SK-N-SH (cell line): ENCODE data around the gene CAP2. TPM values are rescaled to one million over a fixed set of nuclear protein-coding genes. Genes with fewer than 3 reads are reported as not detected.
A peak's percentile ranks its signal among the peaks of the same experiment; 100 is the strongest.
"Not testable (repeated sequence)": the region's sequence is repeated elsewhere in the genome, so short reads cannot be mapped to it uniquely, and the experiment has no call there.

ENCODE experiments used
- CTCF ChIA-PET: fragments of 300-600, 350-600 bp; formaldehyde crosslinking; extraction: SDS; loops from one replicate; lab custom pipeline; 2021; lab: Yijun Ruan, JAX
- POLR2A ChIA-PET: fragments of 350-600 bp; sonication (Branson Sonifier 250); formaldehyde crosslinking; extraction: SDS; loops from one replicate; lab custom pipeline; 2020; ENCODE audit warnings: antibody characterized with exemption, inconsistent platforms; lab: Yijun Ruan, JAX
- DNase-seq: peaks from one replicate; pipeline ENCODE4 v3.0.0; 2012
- H2AFZ ChIP-seq: fragments of 200-600 bp; sonication (generic); 2 replicates; pipeline ENCODE4 v1.8.1; 2016; ENCODE audit warnings: antibody characterized with exemption, mild to moderate bottlenecking, low read depth
- H3F3A ChIP-seq: fragments of 200-600 bp; sonication (generic); replicated peaks from 2 replicates; pipeline ENCODE3; 2016; ENCODE audit warnings: antibody characterized with exemption, mild to moderate bottlenecking; ENCODE audit not compliant: insufficient read depth
- H3K27ac ChIP-seq, 2 experiments: fragments of 200-500 bp in 1 of 2; fragments of 200-600 bp in 1 of 2; sonication (Bioruptor generic) in 1 of 2; sonication (generic), shearing (Covaris generic) in 1 of 2; 2 replicates each; pipeline versions ENCODE4 v1.5.1 to v1.6.1; 2014 to 2016; ENCODE audit warnings: low read depth in 2 of 2, inconsistent platforms in 1 of 2, low read length in 1 of 2, mild to moderate bottlenecking in 1 of 2, mixed read lengths in 1 of 2
- H3K27me3 ChIP-seq: fragments of 200-600 bp; sonication (generic), shearing (Covaris generic); 2 replicates; pipeline ENCODE4 v1.6.1; 2016; ENCODE audit warnings: mixed run types; ENCODE audit not compliant: insufficient read depth
- H3K36me3 ChIP-seq, 2 experiments: fragments of 200-500 bp in 1 of 2; fragments of 200-600 bp in 1 of 2; sonication (Bioruptor generic) in 1 of 2; sonication (generic) in 1 of 2; replicated peaks in 1 of 2; 2 replicates each; pipeline versions ENCODE3 to v1.5.1; 2014 to 2016; ENCODE audit warnings: low read length in 1 of 2, mild to moderate bottlenecking in 1 of 2; ENCODE audit not compliant: insufficient read depth in 2 of 2, control insufficient read depth in 1 of 2
- H3K4me1 ChIP-seq, 2 experiments: fragments of 200-500 bp in 1 of 2; fragments of 200-600 bp in 1 of 2; sonication (Bioruptor generic) in 1 of 2; sonication (generic), shearing (Covaris generic) in 1 of 2; 2 replicates each; pipeline versions ENCODE4 v1.5.1 to v1.6.1; 2014 to 2016; ENCODE audit warnings: low read depth in 1 of 2, low read length in 1 of 2, mixed run types in 1 of 2; ENCODE audit not compliant: insufficient read depth in 2 of 2, control insufficient read depth in 1 of 2
- H3K4me2 ChIP-seq: fragments of 200-600 bp; sonication (generic), shearing (Covaris generic); 2 replicates; pipeline ENCODE4 v1.6.1; 2017; ENCODE audit warnings: mixed run types
- H3K4me3 ChIP-seq, 2 experiments: fragments of 200-500 bp in 1 of 2; fragments of 200-600 bp in 1 of 2; sonication (Bioruptor generic) in 1 of 2; sonication (generic), shearing (Covaris generic) in 1 of 2; 2 replicates each; pipeline versions ENCODE4 v1.5.1 to v1.8.1; 2014 to 2016; ENCODE audit warnings: low read depth in 2 of 2, inconsistent platforms in 1 of 2, low read length in 1 of 2, mild to moderate bottlenecking in 1 of 2, mixed read lengths in 1 of 2, moderate library complexity in 1 of 2
- H3K79me2 ChIP-seq: fragments of 200-600 bp; sonication (generic); 2 replicates; pipeline ENCODE4 v1.8.1; 2017; ENCODE audit warnings: mild to moderate bottlenecking; ENCODE audit not compliant: insufficient read depth
- H3K9ac ChIP-seq: fragments of 200-600 bp; sonication (generic); 2 replicates; pipeline ENCODE4 v1.6.1; 2017; ENCODE audit warnings: mixed run types
- H3K9me2 ChIP-seq: fragments of 200-600 bp; sonication (generic); 2 replicates; pipeline ENCODE4 v1.6.1; 2017; ENCODE audit warnings: mixed run types
- H3K9me3 ChIP-seq: fragments of 200-600 bp; sonication (generic); 2 replicates; pipeline ENCODE4 v1.6.1; 2017; ENCODE audit warnings: mixed run types, mild to moderate bottlenecking, moderate library complexity
- H4K20me1 ChIP-seq: fragments of 200-600 bp; sonication (generic); 2 replicates; pipeline ENCODE4 v1.6.1; 2017; ENCODE audit warnings: mild to moderate bottlenecking, mixed run types; ENCODE audit not compliant: insufficient read depth
- EZH2phosphoT487 ChIP-seq: fragments of 200-600 bp; sonication (generic); IDR thresholded peaks from 2 replicates; pipeline ENCODE4 v1.6.1; 2017; ENCODE audit warnings: low read depth, mixed run types, mild to moderate bottlenecking, antibody characterized with exemption, moderate library complexity, borderline replicate concordance
- FOXM1 ChIP-seq: IDR thresholded peaks from 2 replicates; pipeline ENCODE4 v1.4.0; 2012; ENCODE audit warnings: low read depth, mild to moderate bottlenecking
- NFIC ChIP-seq: IDR thresholded peaks from 2 replicates; pipeline ENCODE4 v1.4.0; 2012; ENCODE audit warnings: borderline replicate concordance
- NRF1 ChIP-seq: IDR thresholded peaks from 2 replicates; pipeline ENCODE4 v1.6.1; 2012; ENCODE audit warnings: low read depth, mild to moderate bottlenecking, low read length
- POLR2AphosphoS5 ChIP-seq: IDR thresholded peaks from 2 replicates; pipeline ENCODE4 v1.6.1; 2012; ENCODE audit warnings: low read depth, low read length
- RCOR1 ChIP-seq: fragments of 150-350 bp; IDR thresholded peaks from 2 replicates; pipeline ENCODE4 v1.6.1; 2017; ENCODE audit warnings: antibody characterized with exemption, low read length
- REST ChIP-seq: IDR thresholded peaks from 2 replicates; pipeline ENCODE4 v1.6.1; 2012; ENCODE audit warnings: mild to moderate bottlenecking, low read depth, low read length, moderate library complexity
- RXRA ChIP-seq: IDR thresholded peaks from 2 replicates; pipeline ENCODE4 v1.4.0; 2012; ENCODE audit warnings: low read depth, mild to moderate bottlenecking, borderline replicate concordance
- TEAD4 ChIP-seq: IDR thresholded peaks from 2 replicates; pipeline ENCODE4 v1.4.0; 2012; ENCODE audit warnings: mild to moderate bottlenecking, borderline replicate concordance; ENCODE audit not compliant: insufficient read depth
- YY1 ChIP-seq: IDR thresholded peaks from 2 replicates; pipeline ENCODE4 v1.4.0; 2012; ENCODE audit warnings: low read depth, mild to moderate bottlenecking
- WGBS: methylation state at CpG from one replicate; pipeline ENCODE4 v1.1.6; 2017; ENCODE audit warnings: low lambda C conversion rate; 5-methylcytosine and 5-hydroxymethylcytosine counted together
- polyA plus RNA-seq, 3 experiments: library from polyadenylated mRNA; depleted of rRNA; stranded (reverse); fragments of >200 nt; gene quantifications; 2 replicates each; pipeline ENCODE4 v1.2.3, GENCODE V29; 2012

CAP2 gene
- polyA plus RNA-seq, 1 of the 3 experiments (the other 2 are of a cell fraction) = 8.5 TPM

- ChIA-PET POLR2A (no interaction called here), CTCF (no interaction called here)
- peaks cover 0 to 22% of the 10 kb centered on the region in 2 experiments; a peak in 2 of 4 replicates for H3K4me1 ChIP-seq
- no peaks in the 10 kb centered on the region for H3K9me3 ChIP-seq
- peaks cover 25% of the 10 kb centered on the region for H3F3A ChIP-seq
- H3K27me3 ChIP-seq = no peaks in the 10 kb centered on the region
- H3K27ac ChIP-seq = peak overlapping the region in 1 of 2 experiments; percentile 79; a peak in 2 of 4 replicates
- peak overlapping the region; percentile 50; the same call in 1 of the 2 replicates for H3K9ac ChIP-seq
- H2AFZ ChIP-seq = 0 out of 2 replicates have a peak overlapping the region, but pooled peaks have one; percentile 14
- no peaks in the 10 kb centered on the region for H3K9me2 ChIP-seq
- WGBS = 63% methylated on average over 5 of the region's 5 CpGs
- no peak for TF ChIP-seq FOXM1
- no peak for TF ChIP-seq RXRA
- TF ChIP-seq YY1 = no peak
- no peak for TF ChIP-seq NRF1
- TF ChIP-seq POLR2AphosphoS5 = no peak
- no peak for TF ChIP-seq REST
- TF ChIP-seq NFIC = no peak
- TF ChIP-seq, all 33 proteins: peak for 0
- peaks cover 52% of the 10 kb centered on the region for H3K79me2 ChIP-seq
- no peaks in the 10 kb centered on the region for H3K36me3 ChIP-seq
- no peaks in the 10 kb centered on the region for H4K20me1 ChIP-seq
- H3K4me3 ChIP-seq = no peak overlapping the region
- H3K4me2 ChIP-seq = no peak overlapping the region
- DNase-seq = no peak
Observed at GRCh38 chr6:17413313-17413750, 19.9 kb downstream of the CAP2 start.

GRCh38 chr6:17414395-17414794 lies 21.0 kb downstream of the CAP2 start:
- WGBS = 100% methylated on average over 1 of the region's 1 CpG
- Histone ChIP-seq H3F3A (peaks cover 35% of the 10 kb centered on the region), H3K27ac (peak overlapping the region in 1 of 2 experiments; percentile 79; a peak in 2 of 4 replicates), H3K79me2 (peaks cover 58% of the 10 kb centered on the region), H3K4me1 (peaks cover 0 to 28% of the 10 kb centered on the region in 2 experiments; a peak in 3 of 4 replicates)
- H3K4me3 ChIP-seq, H3K27me3 ChIP-seq, H3K9ac ChIP-seq, H3K9me3 ChIP-seq, H3K4me2 ChIP-seq, DNase-seq, POLR2A ChIA-PET, H2AFZ ChIP-seq, H4K20me1 ChIP-seq, H3K9me2 ChIP-seq, H3K36me3 ChIP-seq, CTCF ChIA-PET: not testable (repeated sequence)

GRCh38 chr6:17415321-17415720 lies 21.9 kb downstream of the CAP2 start:
- TF ChIP-seq POLR2AphosphoS5 = no peak
- TF ChIP-seq RCOR1 = no peak
- no peak for TF ChIP-seq TEAD4
- no peak for TF ChIP-seq EZH2phosphoT487
- Histone ChIP-seq H4K20me1 (no peaks in the 10 kb centered on the region), H3F3A (peaks cover 36% of the 10 kb centered on the region), H3K4me1 (peaks cover 0 to 28% of the 10 kb centered on the region in 2 experiments; a peak in 3 of 4 replicates), H3K4me3 (no peak overlapping the region), H3K9me3 (no peaks in the 10 kb centered on the region), H3K27ac (no peak overlapping the region), H3K4me2 (no peak overlapping the region), H3K9me2 (no peaks in the 10 kb centered on the region), H3K9ac (no peak overlapping the region), H2AFZ (no peak overlapping the region), H3K79me2 (peaks cover 61% of the 10 kb centered on the region), H3K36me3 (no peaks in the 10 kb centered on the region), H3K27me3 (no peaks in the 10 kb centered on the region)
- DNase-seq = no peak
- WGBS = 92% methylated on average over 2 of the region's 2 CpGs
- CTCF ChIA-PET = no interaction called here
- POLR2A ChIA-PET = no interaction called here
